Measurements from ENCODE around the gene ICOS. TPM values are rescaled to one million over a fixed set of nuclear protein-coding genes. Genes with fewer than 3 reads are reported as not detected.

Gene ICOS
- total and polyA plus RNA-seq, 2 experiments from 2014 or later: not detected

GRCh38 chr2:203891474-203891873, 45.1 kb upstream of the ICOS start:
- H3K27me3 ChIP-seq: no peaks in the 10 kb centered on the region
- no peak overlapping the region for H3K4me3 ChIP-seq
- peak in 1 of 2 donors; percentile 19 for DNase-seq (ENCODE audit: low read depth in 1 of 2, low spot score in 1 of 2)
- no peaks in the 10 kb centered on the region for H3K9me3 ChIP-seq (ENCODE audit: low read depth)
- H3K27ac ChIP-seq: no peak overlapping the region
- no peaks in the 10 kb centered on the region for H3K4me1 ChIP-seq (ENCODE audit: low read depth)
- no peaks in the 10 kb centered on the region for H3K36me3 ChIP-seq
- TF ChIP-seq CTCF (IDR thresholded peaks at IDR 0.05; ENCODE audit: low read depth, low read length): no peak

GRCh38 chr2:203892207-203892606, 44.4 kb upstream of the ICOS start:
- no peaks in the 10 kb centered on the region for H3K9me3 ChIP-seq (ENCODE audit: low read depth)
- H3K4me1 ChIP-seq (ENCODE audit: low read depth): no peaks in the 10 kb centered on the region
- DNase-seq (ENCODE audit: low read depth in 1 of 2, low spot score in 1 of 2): no peak
- no peak for TF ChIP-seq CTCF (IDR thresholded peaks at IDR 0.05; ENCODE audit: low read depth, low read length)
- H3K27me3 ChIP-seq: no peaks in the 10 kb centered on the region
- no peak overlapping the region for H3K27ac ChIP-seq
- H3K4me3 ChIP-seq: no peak overlapping the region
- H3K36me3 ChIP-seq: no peaks in the 10 kb centered on the region

GRCh38 chr2:203893401-203893800, 43.2 kb upstream of the ICOS start:
- no peak overlapping the region for H3K27ac ChIP-seq

GRCh38 chr2:203893840-203894239, 42.7 kb upstream of the ICOS start:
- no peak for TF ChIP-seq CTCF (IDR thresholded peaks at IDR 0.05; ENCODE audit: low read depth, low read length)
- no peak overlapping the region for H3K4me3 ChIP-seq

More at GRCh38 chr2:203893401-203893800, 43.2 kb upstream of the ICOS start:
- TF ChIP-seq CTCF (IDR thresholded peaks at IDR 0.05; ENCODE audit: low read depth, low read length): no peak
- DNase-seq (ENCODE audit: low read depth in 1 of 2, low spot score in 1 of 2): peak in 1 of 2 donors; percentile 51
- Histone ChIP-seq H3K9me3 (ENCODE audit: low read depth) (no peaks in the 10 kb centered on the region), H3K4me3 (no peak overlapping the region), H3K4me1 (ENCODE audit: low read depth) (no peaks in the 10 kb centered on the region), H3K36me3 (no peaks in the 10 kb centered on the region), H3K27me3 (no peaks in the 10 kb centered on the region)

GRCh38 chr2:203894262-203894661, 42.3 kb upstream of the ICOS start:
- Histone ChIP-seq H3K4me1 (ENCODE audit: low read depth) (no peaks in the 10 kb centered on the region), H3K9me3 (ENCODE audit: low read depth) (no peaks in the 10 kb centered on the region), H3K4me3 (no peak overlapping the region), H3K36me3 (no peaks in the 10 kb centered on the region), H3K27me3 (no peaks in the 10 kb centered on the region), H3K27ac (no peak overlapping the region)
- TF ChIP-seq CTCF (IDR thresholded peaks at IDR 0.05; ENCODE audit: low read depth, low read length): no peak
- no peak for DNase-seq (ENCODE audit: low read depth in 1 of 2, low spot score in 1 of 2)

More at GRCh38 chr2:203893840-203894239, 42.7 kb upstream of the ICOS start:
- no peaks in the 10 kb centered on the region for H3K4me1 ChIP-seq (ENCODE audit: low read depth)
- no peak for DNase-seq (ENCODE audit: low read depth in 1 of 2, low spot score in 1 of 2)
- no peaks in the 10 kb centered on the region for H3K27me3 ChIP-seq
- H3K9me3 ChIP-seq (ENCODE audit: low read depth): no peaks in the 10 kb centered on the region
- no peak overlapping the region for H3K27ac ChIP-seq
- no peaks in the 10 kb centered on the region for H3K36me3 ChIP-seq

GRCh38 chr2:203897544-203897943, 39.0 kb upstream of the ICOS start:
- Histone ChIP-seq H3K9me3 (ENCODE audit: low read depth) (no peaks in the 10 kb centered on the region), H3K36me3 (no peaks in the 10 kb centered on the region), H3K4me1 (ENCODE audit: low read depth) (no peaks in the 10 kb centered on the region), H3K4me3 (no peak overlapping the region), H3K27ac (no peak overlapping the region), H3K27me3 (no peaks in the 10 kb centered on the region)
- TF ChIP-seq CTCF (IDR thresholded peaks at IDR 0.05; ENCODE audit: low read depth, low read length): no peak
- no peak for DNase-seq (ENCODE audit: low read depth in 1 of 2, low spot score in 1 of 2)
